EL (cell line): ENCODE data around the gene DENND1A.
"Not testable (repeated sequence)": the region's sequence is repeated elsewhere in the genome, so short reads cannot be mapped to it uniquely, and the experiment has no call there.

Experiments
- DNase-seq: peaks from one replicate; pipeline ENCODE4 v3.0.0-alpha.2; 2016

Gene DENND1A

DNA sequence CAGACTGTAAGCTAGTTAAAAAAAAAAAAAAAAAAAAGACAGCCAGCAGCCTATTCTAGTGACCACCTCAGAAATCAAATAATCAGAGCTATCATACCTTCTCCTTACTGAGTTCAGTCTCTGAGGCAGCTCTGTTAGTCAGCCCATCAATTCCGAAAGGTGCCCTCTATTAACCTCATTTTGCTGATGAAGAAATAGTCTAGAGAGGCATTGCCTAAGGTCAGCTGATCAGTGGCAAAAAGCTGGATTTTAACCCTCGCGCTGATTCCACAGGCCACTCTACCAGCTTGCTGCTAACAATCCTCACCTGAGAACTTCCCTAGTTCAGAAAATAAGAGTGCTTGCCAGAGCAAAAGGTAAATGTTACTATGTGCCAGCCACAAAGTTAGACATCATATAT, 172.0 kb downstream of the DENND1A start:
- DNase-seq, result no peak

DNA sequence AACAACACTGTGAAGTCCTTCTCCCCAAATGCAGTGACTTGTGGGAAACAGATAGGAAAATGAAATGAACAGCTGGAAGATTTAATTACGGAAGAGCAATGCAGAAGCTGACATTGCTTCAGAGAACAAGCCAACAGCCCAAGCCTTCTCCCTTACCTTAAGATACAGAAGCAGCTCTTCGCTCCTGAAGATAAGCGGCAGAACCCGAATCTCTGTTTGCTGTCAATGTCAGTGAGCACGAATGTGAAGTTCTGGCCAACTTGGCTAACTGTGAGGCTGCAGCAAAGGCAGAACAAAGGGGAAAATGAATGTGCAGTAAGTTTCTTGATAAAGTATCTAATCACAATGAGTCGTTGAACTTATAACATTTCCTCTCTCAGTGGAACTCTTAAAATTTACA, 172.4 kb downstream of the DENND1A start:
- no peak for DNase-seq

DNA sequence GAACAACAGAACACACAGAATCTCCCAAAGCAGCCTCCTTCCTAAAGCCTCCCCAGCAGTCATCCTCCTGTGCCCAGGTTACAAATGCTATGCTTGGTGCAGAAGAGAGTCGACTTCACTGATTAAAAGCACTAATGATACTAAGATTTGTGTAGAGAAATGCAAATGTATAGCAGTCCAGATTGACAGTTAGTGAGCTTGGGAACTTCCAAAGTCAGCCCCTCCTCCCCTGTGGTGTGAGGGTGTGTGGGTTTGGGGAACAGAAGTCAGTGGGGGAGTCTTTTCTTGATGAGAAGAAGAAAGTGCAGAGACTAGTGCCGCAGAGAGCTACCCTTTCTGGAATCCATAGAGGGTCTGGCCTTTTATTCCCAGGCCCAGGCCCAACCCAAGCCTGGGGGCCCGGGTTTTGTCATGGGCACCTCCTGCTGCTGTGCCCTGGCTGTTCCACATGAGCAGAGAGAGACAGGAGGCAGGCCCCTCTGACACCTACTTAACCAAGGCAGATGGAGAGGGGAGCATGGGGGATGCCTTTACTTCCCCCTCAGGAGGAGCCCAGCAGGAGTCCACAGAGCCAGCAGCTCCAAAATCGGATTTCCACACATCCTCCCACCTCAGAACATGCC, 173.3 kb downstream of the DENND1A start:
- no peak for DNase-seq

DNA sequence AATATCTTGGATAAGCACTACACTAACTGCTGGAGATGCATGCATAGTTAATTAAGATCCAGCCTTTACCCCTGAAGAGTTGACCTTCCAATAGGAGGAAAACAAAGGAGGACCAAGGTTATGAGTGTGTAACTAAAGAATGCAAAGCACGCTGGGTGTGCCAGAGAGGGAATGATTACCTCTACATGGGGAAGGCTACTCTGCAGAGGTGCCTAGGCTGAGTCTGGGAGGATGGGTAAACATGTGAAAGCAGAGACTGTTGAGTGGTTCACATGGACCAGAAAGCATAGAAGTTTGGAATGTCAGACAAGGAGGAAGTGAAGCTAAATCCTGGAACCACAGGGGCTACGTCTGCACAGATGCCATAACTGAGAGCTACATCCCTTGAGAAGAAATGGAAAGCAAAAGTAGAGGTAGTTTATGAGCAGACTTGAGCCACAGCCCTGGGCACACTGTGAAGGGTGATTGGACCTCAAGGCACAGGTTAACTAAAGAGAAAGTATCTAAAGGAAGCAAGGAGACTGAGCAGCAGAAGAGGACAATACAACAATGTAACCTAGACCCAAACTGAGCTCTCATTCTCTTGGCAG, 176.2 kb downstream of the DENND1A start:
- peak; percentile 8 for DNase-seq

DNA sequence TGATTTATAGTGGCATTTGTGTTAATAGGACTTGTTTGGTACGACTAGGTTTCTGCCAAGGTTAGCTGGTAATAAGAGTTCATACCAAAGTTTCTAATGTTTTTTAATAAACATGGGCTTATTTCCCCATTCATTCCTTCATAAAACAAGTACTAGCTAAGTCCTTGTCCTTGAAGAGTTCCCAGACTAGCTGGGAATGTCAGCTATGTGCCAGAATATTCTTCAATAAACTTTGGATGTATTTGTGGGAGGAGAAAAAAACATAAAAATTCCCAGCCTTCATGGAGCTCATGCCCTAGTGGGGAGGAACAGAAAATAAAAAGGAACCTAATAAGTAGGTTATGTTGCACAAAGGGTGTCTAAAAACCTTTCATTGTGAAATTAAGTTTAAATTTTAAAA, 176.9 kb downstream of the DENND1A start:
- DNase-seq, result no peak

DNA sequence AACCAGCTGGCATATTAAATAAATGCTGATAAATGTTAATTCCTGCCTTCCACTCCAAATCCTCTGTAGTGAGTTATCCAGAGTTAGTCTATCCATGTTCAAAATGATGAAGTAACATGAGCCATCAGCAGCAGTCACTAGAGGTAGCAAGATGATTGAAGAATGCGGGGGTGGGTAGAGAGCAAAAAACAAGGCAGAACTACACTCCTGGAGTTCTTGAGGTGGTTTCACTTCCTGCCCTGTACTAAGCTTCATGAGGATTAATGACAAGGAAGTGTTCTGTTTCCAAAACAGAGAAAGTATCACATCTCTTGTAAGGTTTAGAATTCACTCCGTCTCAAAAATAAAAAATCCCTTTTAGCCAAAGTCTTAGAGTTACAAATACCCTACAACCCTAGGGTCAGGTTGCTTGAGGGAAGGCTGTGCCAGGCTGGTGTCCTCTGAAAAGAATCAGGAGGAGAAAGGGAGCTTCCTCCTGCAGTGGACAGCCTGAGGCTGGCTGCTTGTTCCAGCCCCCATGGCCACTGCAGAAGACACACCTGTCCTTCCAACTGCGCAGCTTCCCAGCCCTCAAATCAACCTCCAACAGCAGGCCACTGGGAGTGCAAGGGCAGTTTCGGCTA, 180.2 kb downstream of the DENND1A start:
- DNase-seq, result no peak

DNA sequence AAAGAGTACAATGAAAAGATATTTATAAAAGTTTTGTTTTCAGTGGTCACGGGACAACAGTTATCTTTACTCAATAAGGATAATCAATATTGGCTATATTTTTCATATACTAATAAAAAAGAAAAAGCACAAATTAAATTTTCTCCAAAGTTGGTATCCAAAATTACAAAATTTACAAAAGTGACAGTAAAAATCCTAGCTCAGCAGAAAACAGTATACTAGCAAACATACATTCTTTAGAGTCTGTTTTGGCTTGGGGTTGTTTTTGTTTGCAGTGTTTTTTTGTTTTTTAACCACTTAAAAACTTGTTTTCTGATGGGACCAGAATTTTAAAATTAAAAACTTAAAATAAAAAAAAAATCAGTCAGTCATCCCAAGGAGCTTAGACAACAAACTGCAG, 183.2 kb downstream of the DENND1A start:
- no peak for DNase-seq

DNA sequence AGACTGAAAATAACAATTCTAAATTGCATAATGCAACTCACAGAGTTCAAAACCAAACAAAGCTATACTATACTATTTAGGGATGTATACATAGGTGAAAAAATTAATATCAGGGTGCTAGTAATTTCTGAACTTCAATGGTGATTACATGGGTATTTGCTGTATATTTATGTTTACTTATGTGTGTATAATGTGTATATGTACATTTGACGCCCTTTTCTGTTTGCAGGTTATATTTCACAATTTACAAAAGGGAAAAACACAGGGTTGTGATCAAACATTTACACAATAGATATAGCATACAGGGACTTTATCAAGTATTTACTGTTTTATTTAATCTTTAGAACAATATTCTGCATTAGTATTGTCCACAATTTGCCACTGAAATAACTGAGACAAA, 184.0 kb downstream of the DENND1A start:
- no peak for DNase-seq

DNA sequence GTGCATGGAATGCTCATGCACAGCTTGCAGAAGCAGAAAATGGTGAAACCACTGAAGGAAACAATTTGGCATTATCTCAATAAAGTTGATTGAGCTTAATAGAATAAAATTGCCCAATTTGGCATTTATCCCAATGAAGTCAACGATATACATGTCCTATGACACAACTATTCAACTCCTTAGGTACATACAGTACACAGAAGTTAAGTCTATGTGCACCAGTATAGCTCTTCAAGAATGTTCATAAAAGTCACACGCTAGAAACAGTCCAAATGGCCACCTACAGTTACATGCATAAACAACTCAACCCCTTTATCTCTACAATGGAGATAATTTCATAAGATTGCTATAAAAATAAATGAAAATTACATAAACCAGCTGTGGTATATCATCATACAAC, 184.5 kb downstream of the DENND1A start:
- DNase-seq, result no peak

DNA sequence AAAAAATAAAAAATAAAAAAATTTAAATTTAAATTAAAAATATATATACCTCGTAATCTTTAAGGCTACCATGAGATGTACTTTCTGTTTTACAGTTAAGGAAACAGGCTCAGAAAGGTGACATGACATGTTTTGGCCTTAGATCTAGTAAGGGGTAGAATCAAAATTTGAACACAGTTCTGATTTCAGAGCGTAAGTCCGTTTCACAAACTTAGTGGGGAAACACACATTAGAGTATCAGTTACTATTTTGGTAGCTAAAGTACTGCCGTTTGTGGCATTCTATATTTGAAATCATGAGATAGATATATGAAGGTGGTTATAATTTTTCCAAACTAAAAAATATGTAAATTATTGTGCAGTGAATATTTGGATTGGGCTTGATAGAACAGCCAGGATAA, 186.2 kb downstream of the DENND1A start:
- DNase-seq, result no peak

DNA sequence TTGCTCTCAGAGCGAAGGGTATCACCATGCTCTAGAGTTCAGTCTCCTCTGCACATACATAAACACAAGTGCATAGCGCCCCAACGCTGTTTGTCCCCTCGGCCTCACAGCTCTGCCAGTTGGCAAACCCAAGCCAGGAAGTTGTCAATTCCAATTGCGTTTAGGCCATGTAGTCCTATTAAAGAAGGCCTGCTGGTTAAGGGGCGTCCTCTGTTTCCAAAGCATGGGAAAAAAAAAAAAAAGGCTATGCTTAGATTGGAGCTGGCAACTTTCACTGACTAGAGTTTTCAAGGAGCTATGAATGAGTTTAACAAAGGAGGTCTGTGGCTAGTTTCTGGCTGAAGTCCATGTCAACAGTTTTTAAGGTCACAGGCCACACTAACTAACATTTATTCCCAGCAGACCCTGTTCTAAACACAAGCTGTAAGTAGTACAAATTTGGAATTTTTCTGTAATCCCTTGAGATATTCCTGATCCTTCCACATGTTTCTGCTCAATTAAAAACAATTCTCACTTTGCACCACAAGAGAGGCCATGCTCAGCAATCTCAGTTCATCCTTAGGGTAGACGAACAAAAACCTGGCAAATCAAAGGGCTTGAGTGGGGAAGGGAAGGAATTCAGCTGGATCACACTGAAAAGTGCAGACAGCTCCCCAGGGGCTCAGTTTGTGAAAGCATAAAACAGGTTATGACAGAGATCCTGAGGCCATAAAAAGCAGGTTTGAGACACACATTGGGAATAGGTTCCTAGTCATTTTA, 187.7 kb downstream of the DENND1A start:
- DNase-seq, result no peak

DNA sequence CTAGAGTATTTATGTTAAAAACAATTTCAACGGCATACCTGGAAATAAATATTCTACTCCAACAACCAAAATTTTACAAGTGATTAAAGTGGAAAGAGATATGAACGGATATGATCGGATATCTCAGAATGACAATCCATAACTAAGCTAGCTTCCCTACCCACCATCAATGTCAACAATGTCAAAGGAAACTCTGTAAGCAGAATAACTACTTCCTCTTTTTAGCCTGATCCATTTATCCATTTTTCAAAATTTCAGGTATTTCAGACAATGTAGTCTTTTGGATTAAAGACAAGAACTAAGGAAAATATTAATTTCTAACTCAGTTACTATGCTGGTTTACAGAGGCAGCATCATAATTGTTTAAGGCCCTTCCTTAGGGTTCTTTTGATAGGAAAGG, 188.7 kb downstream of the DENND1A start:
- no peak for DNase-seq

DNA sequence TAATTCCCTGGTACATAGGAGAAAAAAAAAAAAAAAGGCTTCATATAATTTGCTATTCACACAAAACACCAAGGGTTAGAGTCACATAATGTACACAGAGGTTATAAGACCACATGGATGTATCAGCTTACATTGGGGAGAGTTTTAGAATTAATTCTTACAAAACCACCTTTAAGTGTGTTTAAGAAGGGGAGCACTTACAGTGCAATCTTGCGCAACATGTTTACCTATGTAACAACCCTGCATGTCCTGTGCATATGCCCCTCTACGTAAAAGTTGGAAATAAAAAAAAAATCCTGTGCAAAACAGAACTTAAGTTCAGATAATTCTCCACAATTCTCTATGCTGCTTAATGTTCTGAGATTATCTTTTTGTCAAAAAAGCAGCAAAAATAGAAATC, 190.0 kb downstream of the DENND1A start:
- DNase-seq, result no peak

DNA sequence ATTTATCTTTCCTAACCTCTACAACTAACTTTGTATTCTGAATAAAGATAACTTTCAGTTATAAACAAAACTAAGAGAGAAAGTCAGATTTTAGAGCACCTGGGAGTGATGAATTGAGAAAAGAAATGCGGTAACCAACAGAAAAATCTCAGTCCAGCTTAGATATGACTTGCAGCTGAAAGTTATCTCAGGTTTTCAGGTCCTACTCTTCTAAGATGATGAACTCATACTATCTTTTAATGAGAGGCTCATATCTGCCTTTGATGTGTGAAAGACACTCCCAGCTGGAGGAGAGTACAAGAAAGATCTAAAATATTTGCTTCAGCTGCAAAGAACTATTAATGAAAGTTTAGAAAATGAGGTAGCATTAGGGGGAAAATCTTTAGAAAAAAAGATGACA, 190.5 kb downstream of the DENND1A start:
- no peak for DNase-seq

DNA sequence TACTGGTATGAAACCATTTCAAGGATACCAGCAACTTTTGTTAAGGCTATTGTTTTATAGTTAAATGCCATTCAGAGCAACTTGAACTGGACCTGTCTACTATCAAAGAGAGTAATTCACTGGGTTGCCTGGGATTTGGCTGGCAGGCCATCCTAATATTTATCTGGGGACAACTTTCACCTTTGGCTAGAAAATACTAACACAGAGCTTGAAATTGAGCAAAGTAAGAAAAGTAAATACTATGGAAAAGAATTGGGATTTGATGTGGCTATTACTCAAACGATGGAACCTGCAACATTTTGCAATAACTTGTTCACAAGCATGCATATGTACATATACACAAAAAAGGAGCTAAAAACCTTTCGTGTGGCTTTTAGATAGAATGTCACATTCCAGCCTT, 191.3 kb downstream of the DENND1A start:
- no peak for DNase-seq

DNA sequence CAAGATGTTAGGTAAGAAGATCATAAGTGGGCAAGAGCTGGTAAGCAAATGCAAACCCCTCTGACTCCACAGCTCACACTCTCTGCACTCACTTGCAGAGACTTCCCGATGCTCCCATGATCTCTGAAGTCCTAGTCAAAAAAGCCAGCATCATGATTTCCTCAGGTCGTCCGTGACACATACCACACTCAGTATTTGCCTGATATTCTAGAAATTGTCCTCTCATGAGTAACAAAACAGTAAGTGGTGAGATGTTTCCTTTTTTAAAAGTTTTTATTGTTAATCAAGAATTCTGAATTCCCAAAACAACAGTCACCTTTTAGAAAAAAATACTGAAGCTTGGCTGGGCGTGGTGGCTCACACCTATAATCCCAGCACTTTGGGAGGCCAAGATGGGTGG, 194.6 kb downstream of the DENND1A start:
- no peak for DNase-seq

DNA sequence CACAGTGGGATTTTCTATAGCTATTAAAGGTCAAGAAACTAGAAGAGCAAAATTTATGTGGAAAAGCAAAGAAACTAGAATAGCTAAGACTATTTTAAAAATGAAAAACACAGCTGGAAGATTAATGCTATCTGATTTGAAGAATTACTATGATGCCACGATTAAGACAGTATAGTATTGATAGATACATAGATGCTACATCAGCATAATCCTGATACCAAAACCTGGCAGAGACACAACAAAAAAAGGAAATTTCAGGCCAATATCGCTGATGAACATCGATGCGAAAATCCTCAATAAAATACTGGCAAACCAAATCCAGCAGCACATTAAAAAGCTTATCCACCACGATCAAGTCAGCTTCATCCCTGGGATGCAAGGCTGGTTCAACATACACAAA, 201.4 kb downstream of the DENND1A start:
- DNase-seq, result not testable (repeated sequence)

DNA sequence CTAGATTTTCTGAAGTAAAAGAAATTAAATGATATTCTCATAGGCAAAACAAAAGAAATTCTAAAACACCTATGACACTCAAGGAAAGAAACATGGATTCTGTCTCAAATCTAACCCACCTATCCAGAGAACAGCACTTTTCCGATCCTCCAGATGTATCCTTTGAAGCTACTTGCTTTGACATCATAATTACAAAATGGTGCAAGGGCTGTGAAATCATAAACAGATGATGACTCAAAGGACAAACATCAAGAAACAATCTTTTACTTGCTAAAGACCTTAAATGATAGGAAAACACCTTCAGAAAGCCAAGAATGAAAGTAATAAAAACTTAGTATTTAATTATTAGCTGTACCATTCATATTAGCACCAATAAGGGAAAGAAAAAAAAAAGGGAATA, 202.6 kb downstream of the DENND1A start:
- peak; percentile 26 for DNase-seq

DNA sequence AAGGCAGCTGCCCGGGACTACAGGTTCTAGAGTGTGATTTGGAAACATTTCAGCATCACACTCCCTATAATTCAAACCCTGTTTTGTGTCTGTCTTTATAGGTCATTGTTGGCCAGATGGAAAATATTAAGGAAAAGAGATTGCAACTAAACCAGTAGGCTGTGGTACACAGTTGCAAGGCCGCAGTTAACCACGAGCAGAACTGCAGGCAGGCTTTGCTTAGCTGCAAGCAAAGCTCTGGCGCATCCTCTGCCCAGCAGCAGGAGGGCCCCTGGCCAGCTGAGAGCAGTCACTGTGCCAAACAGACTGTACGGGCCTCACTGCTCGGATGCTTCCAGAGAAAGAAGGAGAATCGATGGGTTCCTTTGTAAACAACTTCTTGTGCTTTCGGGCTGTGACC, 204.5 kb downstream of the DENND1A start:
- no peak for DNase-seq

DNA sequence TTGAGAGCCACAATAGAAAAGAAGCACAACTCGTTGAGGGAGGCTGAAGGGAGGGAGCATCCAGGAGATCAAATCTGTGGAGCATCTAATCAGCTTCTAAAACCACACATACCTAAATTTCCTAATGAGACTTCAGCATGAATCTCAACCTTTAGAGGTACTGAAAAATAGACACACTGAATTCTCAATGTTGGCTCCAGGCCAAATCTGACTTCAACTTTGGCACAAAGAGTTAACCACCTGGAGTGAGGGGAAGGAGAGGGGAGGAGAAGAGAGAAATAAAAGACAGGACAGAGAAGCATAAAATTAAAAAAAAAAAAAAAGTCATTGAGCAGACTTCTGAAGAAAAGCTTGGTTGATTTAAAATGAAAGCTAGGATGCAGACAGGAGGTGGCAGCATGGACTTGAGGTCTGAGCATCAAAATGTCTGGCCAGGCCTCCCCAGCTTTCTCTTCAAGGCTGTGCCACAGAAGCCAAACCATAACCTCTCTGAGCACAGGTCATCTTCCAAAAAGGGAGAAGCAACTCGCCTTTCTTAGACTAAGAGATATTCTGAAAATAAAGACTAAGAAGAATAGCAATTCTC, 205.6 kb downstream of the DENND1A start:
- DNase-seq, result peak; percentile 22

DNA sequence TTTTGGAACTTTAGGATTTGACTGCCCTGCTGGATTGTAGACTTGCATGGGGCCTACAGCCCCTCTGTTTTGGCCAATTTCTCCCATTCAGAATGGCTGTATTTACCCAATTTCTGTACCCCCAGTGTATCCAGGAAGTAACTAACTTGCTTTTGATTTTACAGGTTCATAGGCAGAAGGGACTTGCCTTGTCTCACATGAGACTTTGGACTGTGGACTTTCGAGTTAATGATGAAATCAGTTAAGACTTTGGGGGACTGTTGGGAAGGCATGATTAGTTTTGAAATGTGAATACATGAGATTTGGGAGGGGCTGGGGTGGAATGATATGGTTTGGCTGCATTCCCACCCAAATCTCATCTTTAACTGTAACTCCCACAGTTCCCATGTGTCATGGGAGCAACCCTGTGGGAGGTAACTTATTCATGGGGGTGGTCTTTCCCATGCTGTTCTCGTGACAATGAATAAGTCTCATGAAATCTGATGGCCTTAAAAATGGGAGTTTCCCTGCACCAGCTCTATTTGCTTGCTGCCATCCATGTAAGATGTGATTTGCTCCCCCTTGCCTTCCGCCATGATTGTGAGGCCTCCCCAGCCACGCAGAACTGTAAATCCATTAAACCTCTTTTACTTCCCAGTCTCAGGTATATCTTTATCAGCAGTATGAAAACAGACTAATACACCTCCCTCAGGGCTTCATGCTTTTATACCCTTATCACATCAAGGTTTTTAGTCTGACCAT, 206.6 kb downstream of the DENND1A start:
- no peak for DNase-seq

DNA sequence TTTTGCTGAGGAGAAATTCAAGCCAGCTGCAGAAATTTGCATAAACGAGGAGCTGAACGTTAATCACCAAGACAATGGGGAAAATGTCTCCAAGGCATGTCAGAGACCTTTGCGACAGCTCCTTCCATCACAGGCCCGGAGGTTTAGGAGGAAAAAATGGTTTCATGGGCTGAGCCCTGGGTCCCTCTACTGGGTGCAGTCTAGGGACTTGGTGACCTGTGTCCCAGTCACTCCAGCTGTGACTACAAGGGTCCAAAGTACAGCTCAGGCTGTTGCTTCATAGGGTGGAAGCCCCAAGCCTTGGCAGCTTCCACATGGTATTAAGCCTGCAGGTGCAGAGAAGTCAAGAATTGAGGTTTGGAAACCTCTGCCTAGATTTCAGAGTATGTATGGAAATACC, 207.5 kb downstream of the DENND1A start:
- DNase-seq, result no peak

DNA sequence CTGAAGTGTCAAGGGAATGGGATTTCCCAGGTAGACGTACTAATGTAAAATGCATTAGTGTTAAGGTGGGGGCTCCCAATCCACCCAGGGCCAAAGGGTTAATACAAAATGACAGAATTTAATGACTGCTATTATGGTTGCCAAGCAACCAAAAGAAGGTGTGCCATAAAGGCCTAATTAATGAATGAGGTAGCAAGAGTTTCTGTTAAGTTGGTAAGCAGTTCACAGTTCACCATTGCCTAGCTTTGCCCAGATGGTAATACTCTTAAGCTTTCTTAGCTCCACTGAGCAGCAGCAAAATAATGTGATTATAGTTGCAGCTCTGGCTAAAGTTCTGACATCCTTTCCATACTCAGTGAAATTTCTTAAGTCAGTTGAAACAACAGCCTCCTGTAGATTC, 211.7 kb downstream of the DENND1A start:
- DNase-seq, result no peak
